GM18520 (cell line): ENCODE results near the gene AZGP1.
"Not testable (repeated sequence)": the region's sequence is repeated elsewhere in the genome, so short reads cannot be mapped to it uniquely, and the experiment has no call there.

ENCODE experiments used
- ATAC-seq: cut with Tn5 transposase; IDR thresholded peaks from one replicate; pipeline ENCODE4 v1.9.1; 2021; ENCODE audit not compliant: unreplicated experiment

Gene AZGP1

GRCh38 chr7:99997545-99998137 is 21.8 kb upstream of the AZGP1 start:
- no peak for ATAC-seq

GRCh38 chr7:99996755-99997544 is 21.1 kb upstream of the AZGP1 start:
- ATAC-seq: no peak

- ATAC-seq: no peak
Measured at GRCh38 chr7:99994819-99995218, 19.0 kb upstream of the AZGP1 start.

- no peak for ATAC-seq
Measured at GRCh38 chr7:99992330-99993038, 16.7 kb upstream of the AZGP1 start.

- ATAC-seq: not testable (repeated sequence)
Measured at GRCh38 chr7:99991543-99991942, 15.7 kb upstream of the AZGP1 start.

GRCh38 chr7:99990460-99990852 is 14.6 kb upstream of the AZGP1 start:
- ATAC-seq: no peak

- no peak for ATAC-seq
Measured at GRCh38 chr7:99987846-99988245, 12.0 kb upstream of the AZGP1 start.

GRCh38 chr7:99987306-99987705 is 11.5 kb upstream of the AZGP1 start:
- ATAC-seq: not testable (repeated sequence)

- ATAC-seq: no peak
Measured at GRCh38 chr7:99984593-99984992, 8.8 kb upstream of the AZGP1 start.

- ATAC-seq: not testable (repeated sequence)
Measured at GRCh38 chr7:99981066-99981465, 5.2 kb upstream of the AZGP1 start.

- not testable (repeated sequence) for ATAC-seq
Measured at GRCh38 chr7:99980448-99980872, 4.6 kb upstream of the AZGP1 start.

- ATAC-seq: not testable (repeated sequence)
Measured at GRCh38 chr7:99979814-99980225, 4.0 kb upstream of the AZGP1 start.

GRCh38 chr7:99976626-99977025 is 795 bp upstream of the AZGP1 start:
- ATAC-seq: no peak

GRCh38 chr7:99974681-99975080 is 1.1 kb downstream of the AZGP1 start:
- ATAC-seq: no peak

- ATAC-seq: not testable (repeated sequence)
Measured at GRCh38 chr7:99973817-99974216, 2.0 kb downstream of the AZGP1 start.

- no peak for ATAC-seq
Measured at GRCh38 chr7:99971242-99971641, 4.6 kb downstream of the AZGP1 start.

- not testable (repeated sequence) for ATAC-seq
Measured at GRCh38 chr7:99969813-99970212, 6.0 kb downstream of the AZGP1 start.

GRCh38 chr7:99969298-99969697 is 6.5 kb downstream of the AZGP1 start:
- no peak for ATAC-seq

- ATAC-seq: no peak
Measured at GRCh38 chr7:99958564-99959227, 17.1 kb downstream of the AZGP1 start.

- no peak for ATAC-seq
Measured at GRCh38 chr7:99955247-99955646, 20.6 kb downstream of the AZGP1 start.

- not testable (repeated sequence) for ATAC-seq
Measured at GRCh38 chr7:99954643-99955042, 21.2 kb downstream of the AZGP1 start.
